GM23338 (cell line): Measurements from ENCODE around the gene RSPH6A. TPM values are rescaled to one million over a fixed set of nuclear protein-coding genes. Genes with fewer than 3 reads are reported as not detected.

Experiments
- ATAC-seq: fragments of 200-7000 bp; cut with Tn5 transposase; 3 replicates; pipeline ENCODE4 v1.9.1; 2020
- DNase-seq: peaks from one replicate; pipeline ENCODE4 v3.0.0-alpha.2; 2015; ENCODE audit warnings: low spot score
- H2AFZ ChIP-seq: fragments of 200-600 bp; sonication (generic); 2 replicates; pipeline ENCODE4 v1.8.0; 2016; ENCODE audit warnings: antibody characterized with exemption, mild to moderate bottlenecking, moderate library complexity
- H3F3A ChIP-seq: fragments of 200-600 bp; sonication (generic); replicated peaks from 2 replicates; pipeline ENCODE4 v1.8.0; 2017; ENCODE audit warnings: antibody characterized with exemption, mixed run types, low read depth
- H3K27ac ChIP-seq: fragments of 200-600 bp; sonication (generic); 2 replicates; pipeline ENCODE4 v1.6.1; 2016; ENCODE audit warnings: low read depth
- H3K27me3 ChIP-seq: fragments of 200-600 bp; sonication (generic); 2 replicates; pipeline ENCODE4 v1.8.0; 2016; ENCODE audit warnings: mild to moderate bottlenecking, mixed run types, moderate library complexity; ENCODE audit not compliant: insufficient read depth
- H3K36me3 ChIP-seq: fragments of 200-600 bp; sonication (generic); 2 replicates; pipeline ENCODE4 v1.8.0; 2016; ENCODE audit warnings: mild to moderate bottlenecking; ENCODE audit not compliant: insufficient read depth
- H3K4me1 ChIP-seq: fragments of 200-600 bp; sonication (generic); 2 replicates; pipeline ENCODE4 v1.8.0; 2016; ENCODE audit warnings: mild to moderate bottlenecking, moderate library complexity; ENCODE audit not compliant: insufficient read depth
- H3K4me2 ChIP-seq: fragments of 200-600 bp; sonication (generic); 2 replicates; pipeline ENCODE4 v1.7.1; 2017; ENCODE audit warnings: mixed run types
- H3K4me3 ChIP-seq: fragments of 200-600 bp; sonication (generic); 2 replicates; pipeline ENCODE4 v1.6.1; 2016; ENCODE audit warnings: mixed run types
- H3K79me2 ChIP-seq: fragments of 200-600 bp; sonication (generic); replicated peaks from 2 replicates; pipeline ENCODE4 v1.8.0; 2017; ENCODE audit warnings: mild to moderate bottlenecking; ENCODE audit not compliant: insufficient read depth
- H3K9me2 ChIP-seq: fragments of 200-600 bp; sonication (generic); 2 replicates; pipeline ENCODE4 v1.8.0; 2017; ENCODE audit not compliant: insufficient read depth
- H4K20me1 ChIP-seq: fragments of 200-600 bp; sonication (generic); replicated peaks from 2 replicates; pipeline ENCODE4 v1.8.0; 2017; ENCODE audit warnings: mild to moderate bottlenecking; ENCODE audit not compliant: insufficient read depth
- H3K27ac Mint-ChIP-seq: 2 replicates; pipeline ENCODE4 v1.8.0; 2020; ENCODE audit warnings: inconsistent platforms, mild to moderate bottlenecking, moderate library complexity, mixed read lengths
- H3K27me3 Mint-ChIP-seq: 3 replicates; pipeline ENCODE4 v1.8.0; 2022; ENCODE audit warnings: low read depth, mild to moderate bottlenecking, moderate library complexity, mixed read lengths, inconsistent platforms; ENCODE audit not compliant: insufficient read depth, poor library complexity
- H3K36me3 Mint-ChIP-seq: 3 replicates; pipeline ENCODE4 v1.8.0; 2021; ENCODE audit warnings: low read depth, mild to moderate bottlenecking, inconsistent platforms, moderate library complexity, mixed read lengths
- H3K4me1 Mint-ChIP-seq: 3 replicates; pipeline ENCODE4 v1.8.0; 2020; ENCODE audit warnings: mild to moderate bottlenecking, inconsistent platforms, mixed read lengths
- H3K4me3 Mint-ChIP-seq: 3 replicates; pipeline ENCODE4 v1.8.0; 2021; ENCODE audit warnings: moderate library complexity, mild to moderate bottlenecking, inconsistent platforms, mixed read lengths
- H3K9me3 Mint-ChIP-seq: 3 replicates; pipeline ENCODE4 v1.8.0; 2020; ENCODE audit warnings: moderate library complexity, mild to moderate bottlenecking, inconsistent platforms, mixed read lengths
- CREB1 ChIP-seq: fragments of 250-450 bp; sonication (Bioruptor Pico); IDR thresholded peaks from 2 replicates; pipeline ENCODE4 v1.5.0; 2020; ENCODE audit warnings: low read depth, mild to moderate bottlenecking, moderate library complexity
- EZH2 ChIP-seq: fragments of 200-600 bp; sonication (generic); IDR thresholded peaks from one replicate; pipeline ENCODE4 v1.8.0; 2017; ENCODE audit warnings: antibody characterized with exemption, mild to moderate bottlenecking, low read depth; ENCODE audit not compliant: unreplicated experiment
- EZH2phosphoT487 ChIP-seq: fragments of 200-600 bp; sonication (generic); IDR thresholded peaks from one replicate; pipeline ENCODE4 v1.8.1; 2018; ENCODE audit warnings: antibody characterized with exemption; ENCODE audit not compliant: unreplicated experiment
- JUNB ChIP-seq: IDR thresholded peaks from one replicate; pipeline ENCODE4 v1.6.1; 2016; ENCODE audit warnings: antibody characterized with exemption; ENCODE audit not compliant: unreplicated experiment
- NANOG ChIP-seq: IDR thresholded peaks from 2 replicates; pipeline ENCODE4 v1.6.1; 2016; ENCODE audit warnings: antibody characterized with exemption, borderline replicate concordance
- POLR2AphosphoS5 ChIP-seq: IDR thresholded peaks from 2 replicates; pipeline ENCODE4 v1.6.1; 2016; ENCODE audit warnings: antibody characterized with exemption, low read depth
- STAT1 ChIP-seq: IDR thresholded peaks from one replicate; pipeline ENCODE4 v1.6.1; 2016; ENCODE audit warnings: antibody characterized with exemption; ENCODE audit not compliant: unreplicated experiment
- ZNF114 ChIP-seq: fragments of 250-450 bp; sonication (Bioruptor Pico); IDR thresholded peaks from 2 replicates; pipeline ENCODE4 v1.5.0; 2020; ENCODE audit warnings: mild to moderate bottlenecking, moderate library complexity
- ZNF331 ChIP-seq: fragments of 250-450 bp; sonication (Bioruptor Pico); IDR thresholded peaks from 2 replicates; pipeline ENCODE4 v1.5.0; 2020; ENCODE audit warnings: low read depth, mild to moderate bottlenecking, moderate library complexity
- polyA plus RNA-seq: library from polyadenylated mRNA; unstranded; fragments of >200 nt; fragmentation: Nextera tagmentation; extraction: Ambion mirVana; gene quantifications from 2 replicates; pipeline ENCODE4 v1.2.1, GENCODE V29; 2016
- total RNA-seq: library from RNA; depleted of rRNA; stranded (reverse); fragments of >200 nt; shearing (Covaris generic); gene quantifications from 2 replicates; pipeline ENCODE4 v1.2.3, GENCODE V29; 2014
- TF ChIP-seq, protein P1 (sequence below): IDR thresholded peaks from one replicate; pipeline ENCODE4 v1.6.1; 2018; ENCODE audit warnings: antibody characterized with exemption; ENCODE audit not compliant: unreplicated experiment
- TF ChIP-seq, protein P2 (sequence below): IDR thresholded peaks from 2 replicates; pipeline ENCODE4 v1.6.1; 2016; ENCODE audit warnings: antibody characterized with exemption
- TF ChIP-seq, protein P3 (sequence below), 2 experiments: fragments of 200-600 bp in 1 of 2; sonication (generic) in 1 of 2; conservative IDR thresholded peaks; 2 replicates each; pipeline versions ENCODE4 v1.5.1 to v1.6.1; 2016 to 2017; ENCODE audit warnings: antibody characterized with exemption in 2 of 2, low read depth in 2 of 2, mild to moderate bottlenecking in 2 of 2, moderate library complexity in 1 of 2
- TF ChIP-seq, protein P4 (sequence below): fragments of 250-450 bp; sonication (Bioruptor Pico); IDR thresholded peaks from 2 replicates; pipeline ENCODE4 v1.5.0; 2020; ENCODE audit warnings: mild to moderate bottlenecking, moderate library complexity

The RSPH6A gene
- total and polyA plus RNA-seq, 2 experiments from 2014 or later, result 0.11 to 0.21 TPM

DNA sequence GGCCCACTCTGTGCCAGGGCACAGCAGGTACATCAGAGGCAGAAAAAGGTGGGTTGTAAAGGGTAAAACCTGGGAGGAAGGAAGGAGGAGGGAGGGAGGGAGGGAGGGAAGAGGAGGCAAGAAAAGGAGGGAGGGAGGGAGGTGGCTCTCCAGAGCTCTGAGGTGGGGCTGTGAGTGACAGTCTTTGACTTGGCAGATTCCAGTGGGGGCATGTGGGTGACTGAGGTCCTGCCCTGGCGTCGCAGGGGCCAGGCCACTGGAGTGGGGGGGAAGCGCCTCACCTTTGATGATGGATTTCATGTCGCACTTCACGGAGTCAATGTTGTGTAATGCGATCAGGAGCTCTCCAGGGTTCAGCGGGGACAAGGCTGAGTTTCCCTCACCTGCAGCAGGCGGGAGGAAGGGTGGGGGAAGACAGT lies 6.0 kb upstream of the RSPH6A start:
- no peak overlapping the region for H3K27ac Mint-ChIP-seq
- Histone ChIP-seq H3K36me3 (no peaks in the 10 kb centered on the region; the same call in 1 of the 2 replicates), H2AFZ (no peak overlapping the region), H3K27me3 (no peaks in the 10 kb centered on the region), H3K27ac (no peak overlapping the region), H3K9me2 (no peaks in the 10 kb centered on the region), H3K79me2 (no peaks in the 10 kb centered on the region), H3F3A (peaks cover 27% of the 10 kb centered on the region; the same call in 1 of the 2 replicates), H4K20me1 (no peaks in the 10 kb centered on the region; the same call in 1 of the 2 replicates), H3K4me1 (peaks cover 27% of the 10 kb centered on the region), H3K4me3 (no peak overlapping the region), H3K4me2 (no peak overlapping the region)
- DNase-seq, result no peak
- H3K9me3 Mint-ChIP-seq, result no peaks in the 10 kb centered on the region
- peaks cover 23% of the 10 kb centered on the region for H3K27me3 Mint-ChIP-seq
- no peak for ATAC-seq
- TF ChIP-seq, protein P1, sequence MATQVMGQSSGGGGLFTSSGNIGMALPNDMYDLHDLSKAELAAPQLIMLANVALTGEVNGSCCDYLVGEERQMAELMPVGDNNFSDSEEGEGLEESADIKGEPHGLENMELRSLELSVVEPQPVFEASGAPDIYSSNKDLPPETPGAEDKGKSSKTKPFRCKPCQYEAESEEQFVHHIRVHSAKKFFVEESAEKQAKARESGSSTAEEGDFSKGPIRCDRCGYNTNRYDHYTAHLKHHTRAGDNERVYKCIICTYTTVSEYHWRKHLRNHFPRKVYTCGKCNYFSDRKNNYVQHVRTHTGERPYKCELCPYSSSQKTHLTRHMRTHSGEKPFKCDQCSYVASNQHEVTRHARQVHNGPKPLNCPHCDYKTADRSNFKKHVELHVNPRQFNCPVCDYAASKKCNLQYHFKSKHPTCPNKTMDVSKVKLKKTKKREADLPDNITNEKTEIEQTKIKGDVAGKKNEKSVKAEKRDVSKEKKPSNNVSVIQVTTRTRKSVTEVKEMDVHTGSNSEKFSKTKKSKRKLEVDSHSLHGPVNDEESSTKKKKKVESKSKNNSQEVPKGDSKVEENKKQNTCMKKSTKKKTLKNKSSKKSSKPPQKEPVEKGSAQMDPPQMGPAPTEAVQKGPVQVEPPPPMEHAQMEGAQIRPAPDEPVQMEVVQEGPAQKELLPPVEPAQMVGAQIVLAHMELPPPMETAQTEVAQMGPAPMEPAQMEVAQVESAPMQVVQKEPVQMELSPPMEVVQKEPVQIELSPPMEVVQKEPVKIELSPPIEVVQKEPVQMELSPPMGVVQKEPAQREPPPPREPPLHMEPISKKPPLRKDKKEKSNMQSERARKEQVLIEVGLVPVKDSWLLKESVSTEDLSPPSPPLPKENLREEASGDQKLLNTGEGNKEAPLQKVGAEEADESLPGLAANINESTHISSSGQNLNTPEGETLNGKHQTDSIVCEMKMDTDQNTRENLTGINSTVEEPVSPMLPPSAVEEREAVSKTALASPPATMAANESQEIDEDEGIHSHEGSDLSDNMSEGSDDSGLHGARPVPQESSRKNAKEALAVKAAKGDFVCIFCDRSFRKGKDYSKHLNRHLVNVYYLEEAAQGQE, result no peak
- TF ChIP-seq STAT1 (no peak), EZH2phosphoT487 (no peak), JUNB (no peak), EZH2 (no peak), CREB1 (CRISPR knock-in tag) (no peak), NANOG (no peak), POLR2AphosphoS5 (no peak), ZNF331 (no peak), ZNF114 (CRISPR knock-in tag) (no peak)
- TF ChIP-seq, protein P2, sequence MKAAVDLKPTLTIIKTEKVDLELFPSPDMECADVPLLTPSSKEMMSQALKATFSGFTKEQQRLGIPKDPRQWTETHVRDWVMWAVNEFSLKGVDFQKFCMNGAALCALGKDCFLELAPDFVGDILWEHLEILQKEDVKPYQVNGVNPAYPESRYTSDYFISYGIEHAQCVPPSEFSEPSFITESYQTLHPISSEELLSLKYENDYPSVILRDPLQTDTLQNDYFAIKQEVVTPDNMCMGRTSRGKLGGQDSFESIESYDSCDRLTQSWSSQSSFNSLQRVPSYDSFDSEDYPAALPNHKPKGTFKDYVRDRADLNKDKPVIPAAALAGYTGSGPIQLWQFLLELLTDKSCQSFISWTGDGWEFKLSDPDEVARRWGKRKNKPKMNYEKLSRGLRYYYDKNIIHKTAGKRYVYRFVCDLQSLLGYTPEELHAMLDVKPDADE, result no peak
- TF ChIP-seq, protein P3, sequence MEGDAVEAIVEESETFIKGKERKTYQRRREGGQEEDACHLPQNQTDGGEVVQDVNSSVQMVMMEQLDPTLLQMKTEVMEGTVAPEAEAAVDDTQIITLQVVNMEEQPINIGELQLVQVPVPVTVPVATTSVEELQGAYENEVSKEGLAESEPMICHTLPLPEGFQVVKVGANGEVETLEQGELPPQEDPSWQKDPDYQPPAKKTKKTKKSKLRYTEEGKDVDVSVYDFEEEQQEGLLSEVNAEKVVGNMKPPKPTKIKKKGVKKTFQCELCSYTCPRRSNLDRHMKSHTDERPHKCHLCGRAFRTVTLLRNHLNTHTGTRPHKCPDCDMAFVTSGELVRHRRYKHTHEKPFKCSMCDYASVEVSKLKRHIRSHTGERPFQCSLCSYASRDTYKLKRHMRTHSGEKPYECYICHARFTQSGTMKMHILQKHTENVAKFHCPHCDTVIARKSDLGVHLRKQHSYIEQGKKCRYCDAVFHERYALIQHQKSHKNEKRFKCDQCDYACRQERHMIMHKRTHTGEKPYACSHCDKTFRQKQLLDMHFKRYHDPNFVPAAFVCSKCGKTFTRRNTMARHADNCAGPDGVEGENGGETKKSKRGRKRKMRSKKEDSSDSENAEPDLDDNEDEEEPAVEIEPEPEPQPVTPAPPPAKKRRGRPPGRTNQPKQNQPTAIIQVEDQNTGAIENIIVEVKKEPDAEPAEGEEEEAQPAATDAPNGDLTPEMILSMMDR (conservative IDR thresholded peaks at IDR 0.05; ENCODE audit: low read depth in 2 of 2), result no peak
- TF ChIP-seq, protein P4, sequence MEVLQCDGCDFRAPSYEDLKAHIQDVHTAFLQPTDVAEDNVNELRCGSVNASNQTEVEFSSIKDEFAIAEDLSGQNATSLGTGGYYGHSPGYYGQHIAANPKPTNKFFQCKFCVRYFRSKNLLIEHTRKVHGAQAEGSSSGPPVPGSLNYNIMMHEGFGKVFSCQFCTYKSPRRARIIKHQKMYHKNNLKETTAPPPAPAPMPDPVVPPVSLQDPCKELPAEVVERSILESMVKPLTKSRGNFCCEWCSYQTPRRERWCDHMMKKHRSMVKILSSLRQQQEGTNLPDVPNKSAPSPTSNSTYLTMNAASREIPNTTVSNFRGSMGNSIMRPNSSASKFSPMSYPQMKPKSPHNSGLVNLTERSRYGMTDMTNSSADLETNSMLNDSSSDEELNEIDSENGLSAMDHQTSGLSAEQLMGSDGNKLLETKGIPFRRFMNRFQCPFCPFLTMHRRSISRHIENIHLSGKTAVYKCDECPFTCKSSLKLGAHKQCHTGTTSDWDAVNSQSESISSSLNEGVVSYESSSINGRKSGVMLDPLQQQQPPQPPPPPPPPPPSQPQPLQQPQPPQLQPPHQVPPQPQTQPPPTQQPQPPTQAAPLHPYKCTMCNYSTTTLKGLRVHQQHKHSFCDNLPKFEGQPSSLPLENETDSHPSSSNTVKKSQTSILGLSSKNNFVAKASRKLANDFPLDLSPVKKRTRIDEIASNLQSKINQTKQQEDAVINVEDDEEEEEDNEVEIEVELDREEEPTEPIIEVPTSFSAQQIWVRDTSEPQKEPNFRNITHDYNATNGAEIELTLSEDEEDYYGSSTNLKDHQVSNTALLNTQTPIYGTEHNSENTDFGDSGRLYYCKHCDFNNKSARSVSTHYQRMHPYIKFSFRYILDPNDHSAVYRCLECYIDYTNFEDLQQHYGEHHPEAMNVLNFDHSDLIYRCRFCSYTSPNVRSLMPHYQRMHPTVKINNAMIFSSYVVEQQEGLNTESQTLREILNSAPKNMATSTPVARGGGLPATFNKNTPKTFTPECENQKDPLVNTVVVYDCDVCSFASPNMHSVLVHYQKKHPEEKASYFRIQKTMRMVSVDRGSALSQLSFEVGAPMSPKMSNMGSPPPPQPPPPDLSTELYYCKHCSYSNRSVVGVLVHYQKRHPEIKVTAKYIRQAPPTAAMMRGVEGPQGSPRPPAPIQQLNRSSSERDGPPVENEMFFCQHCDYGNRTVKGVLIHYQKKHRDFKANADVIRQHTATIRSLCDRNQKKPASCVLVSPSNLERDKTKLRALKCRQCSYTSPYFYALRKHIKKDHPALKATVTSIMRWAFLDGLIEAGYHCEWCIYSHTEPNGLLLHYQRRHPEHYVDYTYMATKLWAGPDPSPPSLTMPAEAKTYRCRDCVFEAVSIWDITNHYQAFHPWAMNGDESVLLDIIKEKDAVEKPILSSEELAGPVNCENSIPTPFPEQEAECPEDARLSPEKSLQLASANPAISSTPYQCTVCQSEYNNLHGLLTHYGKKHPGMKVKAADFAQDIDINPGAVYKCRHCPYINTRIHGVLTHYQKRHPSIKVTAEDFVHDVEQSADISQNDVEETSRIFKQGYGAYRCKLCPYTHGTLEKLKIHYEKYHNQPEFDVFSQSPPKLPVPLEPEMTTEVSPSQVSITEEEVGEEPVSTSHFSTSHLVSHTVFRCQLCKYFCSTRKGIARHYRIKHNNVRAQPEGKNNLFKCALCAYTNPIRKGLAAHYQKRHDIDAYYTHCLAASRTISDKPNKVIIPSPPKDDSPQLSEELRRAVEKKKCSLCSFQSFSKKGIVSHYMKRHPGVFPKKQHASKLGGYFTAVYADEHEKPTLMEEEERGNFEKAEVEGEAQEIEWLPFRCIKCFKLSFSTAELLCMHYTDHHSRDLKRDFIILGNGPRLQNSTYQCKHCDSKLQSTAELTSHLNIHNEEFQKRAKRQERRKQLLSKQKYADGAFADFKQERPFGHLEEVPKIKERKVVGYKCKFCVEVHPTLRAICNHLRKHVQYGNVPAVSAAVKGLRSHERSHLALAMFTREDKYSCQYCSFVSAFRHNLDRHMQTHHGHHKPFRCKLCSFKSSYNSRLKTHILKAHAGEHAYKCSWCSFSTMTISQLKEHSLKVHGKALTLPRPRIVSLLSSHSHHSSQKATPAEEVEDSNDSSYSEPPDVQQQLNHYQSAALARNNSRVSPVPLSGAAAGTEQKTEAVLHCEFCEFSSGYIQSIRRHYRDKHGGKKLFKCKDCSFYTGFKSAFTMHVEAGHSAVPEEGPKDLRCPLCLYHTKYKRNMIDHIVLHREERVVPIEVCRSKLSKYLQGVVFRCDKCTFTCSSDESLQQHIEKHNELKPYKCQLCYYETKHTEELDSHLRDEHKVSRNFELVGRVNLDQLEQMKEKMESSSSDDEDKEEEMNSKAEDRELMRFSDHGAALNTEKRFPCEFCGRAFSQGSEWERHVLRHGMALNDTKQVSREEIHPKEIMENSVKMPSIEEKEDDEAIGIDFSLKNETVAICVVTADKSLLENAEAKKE (CRISPR knock-in tag), result no peak
- H3K4me3 Mint-ChIP-seq, result no peak overlapping the region
- peaks cover 53% of the 10 kb centered on the region for H3K36me3 Mint-ChIP-seq
- peaks cover 36% of the 10 kb centered on the region for H3K4me1 Mint-ChIP-seq
